ENCODE data around the gene PFDN1. TPM values are rescaled to one million over a fixed set of nuclear protein-coding genes. Genes with fewer than 3 reads are reported as not detected.

Gene PFDN1
- total RNA-seq, 6 experiments from 2014 or later: 9.8 to 30.8 (median 14.7) TPM

- no peak overlapping the region for H3K4me3 ChIP-seq
- DNase-seq (no peak), ATAC-seq (no peak)
- no peaks in the 10 kb centered on the region for H3K36me3 ChIP-seq
- intact Hi-C loops (cut with DNase I): no loop called here
- TF ChIP-seq POLR2A (IDR thresholded peaks at IDR 0.05): no peak
- no peak for TF ChIP-seq CTCF (IDR thresholded peaks at IDR 0.05)
- peaks cover 0 to 12% (median 6%) of the 10 kb centered on the region in 4 donors for H3K4me1 ChIP-seq
- H3K9me3 ChIP-seq: no peaks in the 10 kb centered on the region
- H3K27ac ChIP-seq: no peak overlapping the region
- H3K27me3 ChIP-seq: no peaks in the 10 kb centered on the region
Measured at GRCh38 chr5:140208065-140208464, 94.8 kb downstream of the PFDN1 start.

GRCh38 chr5:140207250-140207964, 95.5 kb downstream of the PFDN1 start:
- H3K27ac ChIP-seq: no peak overlapping the region
- no peaks in the 10 kb centered on the region for H3K9me3 ChIP-seq
- intact Hi-C loops (cut with DNase I): no loop called here
- WGBS (ENCODE audit: insufficient coverage, low coverage, low lambda C conversion rate, missing lambda C conversion rate): 22% methylated on average over 2 of the region's 2 CpGs
- no peaks in the 10 kb centered on the region for H3K27me3 ChIP-seq
- H3K4me3 ChIP-seq: no peak overlapping the region
- TF ChIP-seq POLR2A (IDR thresholded peaks at IDR 0.05) (no peak), CTCF (IDR thresholded peaks at IDR 0.05) (no peak)
- no peaks in the 10 kb centered on the region for H3K36me3 ChIP-seq
- DNase-seq (no peak), ATAC-seq (peak; percentile 76 to 89 (median 82))
- H3K4me1 ChIP-seq: peaks cover 0 to 12% (median 6%) of the 10 kb centered on the region in 4 donors

GRCh38 chr5:140205952-140206351, 96.9 kb downstream of the PFDN1 start:
- Histone ChIP-seq H3K27me3 (no peaks in the 10 kb centered on the region), H3K4me3 (no peak overlapping the region), H3K4me1 (peaks cover 0 to 12% (median 6%) of the 10 kb centered on the region in 4 donors), H3K27ac (no peak overlapping the region), H3K36me3 (no peaks in the 10 kb centered on the region), H3K9me3 (no peaks in the 10 kb centered on the region)
- no peak for TF ChIP-seq POLR2A (IDR thresholded peaks at IDR 0.05)
- no peak for TF ChIP-seq CTCF (IDR thresholded peaks at IDR 0.05)
- ATAC-seq (no peak), DNase-seq (no peak)
- WGBS (ENCODE audit: insufficient coverage, low coverage, low lambda C conversion rate, missing lambda C conversion rate): 78% methylated on average over 1 of the region's 4 CpGs
- intact Hi-C loops (cut with DNase I): no loop called here

GRCh38 chr5:140205216-140205615, 97.7 kb downstream of the PFDN1 start:
- TF ChIP-seq POLR2A (IDR thresholded peaks at IDR 0.05) (no peak), CTCF (IDR thresholded peaks at IDR 0.05) (no peak)
- Histone ChIP-seq H3K36me3 (no peaks in the 10 kb centered on the region), H3K9me3 (no peaks in the 10 kb centered on the region), H3K4me3 (no peak overlapping the region), H3K4me1 (peaks cover 0 to 12% (median 6%) of the 10 kb centered on the region in 4 donors), H3K27me3 (no peaks in the 10 kb centered on the region), H3K27ac (no peak overlapping the region)
- DNase-seq (no peak), ATAC-seq (no peak)
- intact Hi-C loops (cut with DNase I): no loop called here
- no CpG with 5 or more reads among the region's 2 CpGs for WGBS (ENCODE audit: insufficient coverage, low coverage, low lambda C conversion rate, missing lambda C conversion rate)
